Measurements from ENCODE around the gene NME8. TPM values are rescaled to one million over a fixed set of nuclear protein-coding genes. Genes with fewer than 3 reads are reported as not detected.

The NME8 gene
- total RNA-seq, 1 donor from 2014 or later, result not detected

- ATAC-seq (no peak), DNase-seq (no peak)
- intact Hi-C loops (cut with micrococcal nuclease), result no loop called here
These were observed 46.3 kb downstream of the NME8 start for GRCh38 chr7:37894671-37895070.

GRCh38 chr7:37899712-37900247, 51.4 kb downstream of the NME8 start:
- no peak for DNase-seq
- ATAC-seq, result no peak
- intact Hi-C loops (cut with micrococcal nuclease), result loop anchor here (5.0 kb wide), 1 partner anchor 323 kb away; no protein-coding TSS in a partner anchor

- ATAC-seq, result peak; percentile 65
- DNase-seq, result no peak
- intact Hi-C loops (cut with micrococcal nuclease), result loop anchor here (5.0 kb wide), 1 partner anchor 321 kb away; no protein-coding TSS in a partner anchor
These were observed 52.9 kb downstream of the NME8 start for GRCh38 chr7:37901236-37901827.

DNA sequence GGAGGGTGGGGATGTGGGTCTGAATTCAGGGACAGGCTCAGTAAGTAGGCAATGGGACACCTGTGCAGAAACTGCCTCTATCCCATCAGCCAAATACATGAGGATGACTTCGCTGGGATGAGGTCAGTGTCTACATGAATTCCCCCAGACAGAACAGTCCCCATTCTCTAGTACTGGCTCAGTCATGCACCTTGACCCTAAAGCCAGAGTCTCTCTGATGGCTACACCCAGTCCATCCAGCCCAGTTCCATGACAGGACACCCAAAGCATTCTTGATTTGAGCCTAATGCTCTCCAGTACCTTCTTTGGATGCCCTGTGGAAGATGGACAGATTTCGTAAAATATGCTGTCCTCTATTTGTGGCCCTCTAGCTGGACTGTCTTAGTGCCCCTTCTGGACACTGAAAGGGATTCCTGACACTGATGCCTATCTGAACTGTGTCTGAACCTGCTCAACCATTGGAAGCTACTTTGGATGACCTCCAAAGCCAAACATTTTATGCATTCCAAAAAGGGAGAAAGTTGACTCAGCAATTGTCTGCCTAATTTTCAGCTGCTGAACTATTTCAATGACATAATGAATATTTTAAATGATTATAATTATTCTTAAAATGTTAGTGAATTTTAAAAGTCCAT, 53.6 kb downstream of the NME8 start:
- intact Hi-C loops (cut with micrococcal nuclease), result loop anchor here (5.0 kb wide), 1 partner anchor 320 kb away; no protein-coding TSS in a partner anchor
- DNase-seq, result no peak
- ATAC-seq, result peak; percentile 41

DNA sequence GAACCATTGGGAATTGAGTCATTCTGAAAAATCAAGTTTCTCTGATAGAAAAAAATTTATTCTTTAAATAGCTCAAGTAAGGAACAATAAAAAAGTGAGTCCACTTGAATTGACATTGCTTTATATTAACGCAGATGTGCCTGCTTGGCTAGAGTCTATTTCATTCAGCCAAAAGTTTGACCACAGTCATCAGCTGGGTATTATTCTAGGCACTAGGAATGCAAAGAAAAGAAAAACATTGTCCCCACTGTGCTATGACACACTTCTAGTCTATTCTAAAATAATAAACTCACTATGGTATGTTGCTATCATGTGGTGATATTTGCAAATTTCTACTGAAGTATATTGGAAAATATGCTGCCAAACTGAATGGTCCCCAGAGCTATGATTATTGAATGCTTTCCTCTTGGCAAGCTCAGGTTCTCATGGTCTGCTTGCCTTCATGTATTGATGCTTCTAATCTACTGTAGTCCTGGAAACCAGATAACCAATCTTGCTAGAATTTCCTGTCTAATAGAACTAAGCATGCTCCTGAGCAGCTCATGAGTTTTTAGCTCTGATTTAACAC, 59.9 kb downstream of the NME8 start:
- DNase-seq, result no peak
- intact Hi-C loops (cut with micrococcal nuclease), result no loop called here
- no peak for ATAC-seq

GRCh38 chr7:37912756-37913155, 64.4 kb downstream of the NME8 start:
- ATAC-seq, result no peak
- no peak for DNase-seq
- intact Hi-C loops (cut with micrococcal nuclease), result loop anchor here (10.0 kb wide), 1 partner anchor 192 kb away; no protein-coding TSS in a partner anchor

- ATAC-seq (no peak), DNase-seq (no peak)
- intact Hi-C loops (cut with micrococcal nuclease), result loop anchor here (10.0 kb wide), 1 partner anchor 189 kb away; no protein-coding TSS in a partner anchor
These were observed 67.0 kb downstream of the NME8 start for GRCh38 chr7:37915438-37915837.

- peak; percentile 35 for DNase-seq
- ATAC-seq, result peak; percentile 4
These were observed 67.7 kb downstream of the NME8 start for GRCh38 chr7:37916017-37916672.

DNA sequence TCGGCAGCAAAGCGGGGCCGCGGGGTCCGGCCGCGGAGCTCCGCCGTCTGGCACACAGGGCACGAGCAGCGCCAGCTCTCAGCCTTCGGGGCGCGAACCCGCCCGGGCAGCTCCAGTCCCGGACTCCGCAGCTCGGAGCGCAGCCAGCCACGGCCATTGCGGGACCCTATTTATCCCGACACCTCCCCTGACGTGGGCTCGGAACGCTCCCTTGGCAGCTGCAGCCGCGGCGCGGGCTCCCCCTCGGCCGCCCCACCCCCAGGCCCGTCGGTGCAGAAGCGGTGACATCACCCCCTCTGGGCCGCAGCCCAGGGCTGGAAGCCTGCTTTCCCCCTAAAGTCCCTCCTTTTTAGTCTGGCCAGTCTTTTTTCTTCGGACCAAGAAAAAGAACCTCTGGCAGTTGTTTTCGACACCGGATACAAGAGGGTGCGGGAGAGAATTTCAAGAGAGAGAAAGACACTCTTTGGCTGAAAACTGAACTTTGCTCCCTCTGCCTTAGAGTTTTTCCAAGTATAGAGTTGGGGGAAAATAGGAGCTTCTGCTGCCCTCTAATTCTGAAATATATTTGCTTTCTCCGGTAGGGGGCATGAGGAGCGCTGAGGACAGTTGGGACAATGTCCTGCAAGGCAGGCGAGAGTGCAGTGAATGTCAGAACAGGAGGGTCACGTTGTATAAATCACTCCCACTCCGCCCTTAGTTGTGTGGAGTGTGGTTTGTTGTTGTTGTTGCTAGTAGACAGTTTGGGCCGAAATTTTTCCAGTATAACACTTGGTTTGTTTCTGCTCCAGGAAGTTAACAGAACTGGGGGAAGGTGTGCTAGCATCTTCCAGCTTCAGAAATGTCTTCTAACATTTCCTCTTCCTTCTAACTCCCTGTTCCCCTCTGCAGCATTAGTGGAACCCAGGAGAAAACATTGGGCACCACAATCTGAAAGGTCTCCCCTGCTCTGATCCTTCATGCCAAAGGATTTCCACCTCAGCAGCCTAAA, 68.6 kb downstream of the NME8 start, which contains the start of gene SFRP4:
Gene SFRP4, minus strand, starts transcription at position 145 of the 988 bp plus-strand sequence. CDS start 280 bp downstream, outside the sequence.
- ATAC-seq, result peak; percentile 62
- intact Hi-C loops (cut with micrococcal nuclease), result loop anchor here (10.0 kb wide), 1 partner anchor 188 kb away; no protein-coding TSS in a partner anchor
- peak; percentile 78 for DNase-seq

More at GRCh38 chr7:37916017-37916672, 67.7 kb downstream of the NME8 start:
- intact Hi-C loops (cut with micrococcal nuclease), result loop anchor here (10.0 kb wide), 1 partner anchor 189 kb away; no protein-coding TSS in a partner anchor

DNA sequence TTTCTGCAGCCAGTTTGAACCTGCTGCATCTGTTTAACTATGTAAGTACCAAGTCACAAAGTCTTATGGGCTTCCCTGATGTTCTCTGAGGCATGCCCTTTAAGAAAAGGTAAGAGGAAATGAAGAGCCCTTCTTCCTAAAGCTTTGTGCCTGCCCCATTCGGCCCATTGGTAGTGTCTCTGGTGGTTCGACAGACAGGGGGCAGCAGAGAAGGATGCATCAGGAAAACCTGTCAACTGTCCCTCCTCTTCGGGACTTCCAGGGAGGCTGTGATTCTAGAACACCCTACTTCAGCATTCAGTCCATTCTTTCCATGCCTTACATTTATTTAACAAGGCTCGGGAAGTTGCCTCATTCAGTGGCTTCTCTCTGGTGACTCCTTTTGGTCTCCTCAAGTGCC, 70.1 kb downstream of the NME8 start:
- DNase-seq (no peak), ATAC-seq (no peak)
- intact Hi-C loops (cut with micrococcal nuclease), result loop anchor here (10.0 kb wide), 1 partner anchor 186 kb away; no protein-coding TSS in a partner anchor

GRCh38 chr7:37920305-37920848, 72.0 kb downstream of the NME8 start, which contains the start of gene EPDR1:
TSS of gene EPDR1 (plus strand) at chr7:37920640. CDS start at chr7:37920940, 300 bp downstream.
- intact Hi-C loops (cut with micrococcal nuclease), result no loop called here
- peak; percentile 76 for ATAC-seq
- DNase-seq, result peak; percentile 75

- ATAC-seq (peak; percentile 80), DNase-seq (peak; percentile 70)
- intact Hi-C loops (cut with micrococcal nuclease), result no loop called here
These were observed 72.7 kb downstream of the NME8 start for GRCh38 chr7:37920849-37921805.

GRCh38 chr7:37921876-37922275, 73.5 kb downstream of the NME8 start:
- intact Hi-C loops (cut with micrococcal nuclease), result no loop called here
- ATAC-seq, result peak; percentile 27
- no peak for DNase-seq

- intact Hi-C loops (cut with micrococcal nuclease), result no loop called here
- no peak for ATAC-seq
- no peak for DNase-seq
These were observed 75.6 kb downstream of the NME8 start for GRCh38 chr7:37923996-37924395.

- ATAC-seq (no peak), DNase-seq (no peak)
- intact Hi-C loops (cut with micrococcal nuclease), result no loop called here
These were observed 76.2 kb downstream of the NME8 start for GRCh38 chr7:37924491-37925041.

GRCh38 chr7:37925620-37926019, 77.2 kb downstream of the NME8 start:
- ATAC-seq (no peak), DNase-seq (no peak)
- intact Hi-C loops (cut with micrococcal nuclease), result no loop called here

All from left ventricle myocardium superior (tissue), 1 donor.